DMS53 treated with DMSO at 0.1 percent for 48 hours (cell line): ENCODE measurements around the gene TNN.

Experiments
- DNase-seq: peaks from one replicate; lab custom pipeline; 2025; ENCODE audit not compliant: unreplicated experiment; lab: John Stamatoyannopoulos, UW

TNN gene

GRCh38 chr1:175137369-175137768 lies 69.7 kb downstream of the TNN start:
- DNase-seq: no peak

DNA sequence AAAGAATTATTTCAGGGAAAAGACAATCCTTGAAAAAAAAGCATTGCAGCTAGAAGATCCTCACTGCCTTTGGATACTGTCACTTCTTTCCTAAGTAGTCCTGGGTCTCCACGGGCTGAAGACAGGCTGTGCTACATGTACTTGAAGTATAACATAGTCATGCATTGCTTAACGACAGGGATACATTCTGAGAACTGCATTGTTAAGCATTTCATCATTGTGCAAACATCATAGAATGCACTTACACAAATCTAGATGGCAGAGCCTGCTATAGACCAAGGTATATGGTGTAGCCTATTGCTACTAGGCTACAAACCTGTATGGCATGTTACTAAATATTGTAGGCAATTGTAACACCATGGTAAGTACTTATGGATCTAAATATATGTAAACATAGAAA lies 70.9 kb downstream of the TNN start:
- no peak for DNase-seq

DNA sequence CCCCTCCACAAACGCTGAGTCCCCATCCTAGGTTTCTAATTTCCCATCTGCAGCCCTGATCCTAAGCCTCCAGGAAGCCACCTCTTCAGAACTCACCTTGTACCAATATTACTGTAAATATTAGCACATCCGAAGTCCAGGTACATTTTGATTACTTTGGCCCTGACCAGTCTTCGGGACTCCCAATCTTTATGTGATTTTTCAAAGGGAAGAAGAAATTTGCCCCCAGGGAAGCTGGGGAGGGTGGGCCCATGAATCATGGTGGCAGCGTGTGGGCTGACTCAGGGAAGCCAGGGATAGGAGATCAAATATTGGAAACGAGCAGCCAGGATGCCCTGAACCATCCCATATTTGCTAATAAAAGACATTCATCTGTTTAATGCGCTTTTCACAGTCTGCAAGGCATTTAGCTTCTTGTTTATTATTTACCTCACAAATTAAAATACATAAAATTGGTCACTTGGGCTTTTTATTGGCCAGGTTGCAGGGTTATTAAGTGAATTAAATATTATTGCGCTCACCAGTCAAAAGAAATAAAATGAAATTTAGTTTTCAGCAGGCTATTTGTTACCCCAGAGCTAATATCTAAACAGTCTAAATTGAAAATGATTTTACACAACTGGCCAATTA lies 78.4 kb downstream of the TNN start:
- DNase-seq: no peak

DNA sequence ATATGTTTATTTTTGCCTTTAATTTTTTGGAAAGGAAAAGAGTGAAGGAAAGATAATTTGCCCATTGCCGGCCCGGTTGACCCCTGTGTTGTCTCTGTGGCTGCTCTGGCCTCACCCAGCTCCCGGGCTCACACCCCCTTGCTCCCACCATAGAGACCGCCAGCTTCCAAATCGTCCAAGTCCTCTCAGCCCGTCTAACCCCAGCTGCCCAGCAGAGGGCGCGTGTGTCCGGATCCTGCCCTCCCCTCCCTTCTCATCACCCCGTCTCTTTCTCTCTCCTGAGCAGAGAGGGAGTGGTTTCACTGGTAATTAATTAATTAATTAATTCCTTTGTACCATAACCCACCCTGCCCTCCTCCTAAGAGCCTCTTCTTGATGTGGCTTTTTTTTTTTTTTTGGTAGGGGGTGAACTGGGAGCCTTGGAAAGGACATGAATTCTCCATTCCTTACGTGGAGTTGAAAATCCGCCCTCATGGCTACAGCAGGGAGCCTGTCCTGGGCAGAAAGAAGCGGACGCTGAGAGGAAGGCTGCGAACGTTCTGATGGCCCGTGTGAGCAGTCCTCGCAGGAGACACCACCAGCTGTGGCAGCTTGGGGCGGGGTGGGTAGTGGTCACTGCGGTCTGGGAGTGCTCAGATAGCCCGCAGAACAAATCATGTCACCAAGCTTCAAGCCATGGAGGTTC lies 79.0 kb downstream of the TNN start:
- peak; percentile 55 for DNase-seq

DNA sequence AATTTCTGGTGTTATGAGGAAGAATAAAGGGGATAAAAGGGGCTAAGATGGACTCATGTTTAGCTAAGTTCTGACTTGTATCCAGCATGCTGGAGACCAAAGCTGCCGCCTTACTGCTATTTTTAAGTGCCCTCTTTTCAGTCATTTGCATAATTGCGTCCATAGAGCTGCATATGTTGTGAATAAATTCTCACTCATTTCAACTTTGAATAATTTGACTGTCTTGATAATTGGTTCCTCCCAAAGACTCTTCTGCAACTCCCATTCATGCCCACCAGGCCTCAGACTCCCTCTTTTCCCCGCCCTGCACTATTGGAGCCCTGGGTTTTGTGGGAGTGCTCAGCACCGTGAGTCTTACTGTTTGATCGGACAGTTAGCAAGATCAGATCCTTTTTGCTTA lies 79.9 kb downstream of the TNN start:
- DNase-seq: no peak

- DNase-seq: no peak
Measured at GRCh38 chr1:175148068-175148467, 80.4 kb downstream of the TNN start.

DNA sequence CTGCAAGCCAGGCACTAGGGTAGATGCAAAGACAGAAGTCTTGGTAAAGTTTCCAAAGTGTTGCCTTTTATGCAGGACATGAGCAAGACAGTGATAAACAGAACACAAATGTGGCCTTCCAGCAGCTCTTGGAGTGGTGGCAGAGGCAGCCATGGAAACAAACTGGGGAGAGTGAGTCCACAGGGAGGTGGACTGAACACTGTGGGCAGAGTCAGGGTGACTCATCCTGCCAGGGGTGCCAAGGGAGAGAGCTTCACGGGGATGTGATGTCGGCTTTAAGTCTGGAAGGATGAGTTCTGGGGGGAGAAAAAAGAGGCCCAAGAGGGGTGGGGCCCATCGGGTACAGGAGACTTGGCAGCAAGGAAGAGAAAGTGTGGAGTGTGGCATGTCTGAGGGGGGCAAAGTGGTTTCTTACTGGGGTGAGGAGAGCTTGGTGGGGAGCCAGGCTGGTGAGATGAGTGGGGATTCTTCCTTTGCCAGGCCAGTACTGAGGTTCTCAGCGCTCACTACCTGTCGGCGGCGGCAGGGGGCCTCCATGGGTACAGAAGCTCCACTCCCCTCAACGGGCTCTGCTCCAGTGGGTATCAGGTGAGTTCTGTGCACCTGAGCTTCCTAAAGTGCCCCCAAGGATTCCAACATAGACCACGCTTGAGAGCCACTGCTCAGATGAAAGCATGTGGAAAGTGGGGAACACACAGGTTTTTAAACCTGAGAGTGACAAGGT lies 83.1 kb downstream of the TNN start:
- no peak for DNase-seq

DNA sequence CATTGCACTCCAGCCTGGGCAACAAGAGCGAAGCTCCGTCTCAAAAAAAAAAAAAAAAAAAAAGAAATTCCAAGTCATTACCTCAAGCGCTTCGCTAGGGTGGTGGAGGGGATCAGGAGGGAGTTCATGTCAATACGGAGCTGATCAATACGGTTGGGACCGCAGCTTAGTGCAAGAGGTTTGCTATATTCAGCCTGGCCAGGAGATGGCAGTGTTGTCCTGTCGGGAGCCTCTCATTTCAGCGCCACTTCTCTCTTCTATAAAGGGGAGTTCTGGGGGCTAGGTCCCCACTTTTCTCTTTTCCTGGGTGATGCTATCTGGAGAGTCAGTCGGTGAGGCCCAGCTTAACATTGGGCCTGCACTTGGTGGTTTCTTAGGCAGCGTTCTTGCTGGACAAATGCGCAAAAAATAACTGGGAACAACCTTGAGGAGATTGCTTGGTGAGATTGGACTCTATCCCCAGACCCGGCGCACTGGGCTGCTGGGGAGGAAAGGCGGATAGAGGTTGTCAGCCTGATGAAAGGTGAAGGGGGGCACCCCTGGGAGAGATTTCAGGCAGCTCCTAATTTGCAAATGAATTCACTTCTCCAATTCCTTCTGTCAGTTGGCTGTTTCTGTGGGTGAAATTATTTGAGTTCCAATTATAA lies 84.5 kb downstream of the TNN start:
- DNase-seq: peak; percentile 42

- peak; percentile 67 for DNase-seq
Measured at GRCh38 chr1:175154629-175155472, 87.2 kb downstream of the TNN start.

- no peak for DNase-seq
Measured at GRCh38 chr1:175155473-175155856, 87.8 kb downstream of the TNN start.

DNA sequence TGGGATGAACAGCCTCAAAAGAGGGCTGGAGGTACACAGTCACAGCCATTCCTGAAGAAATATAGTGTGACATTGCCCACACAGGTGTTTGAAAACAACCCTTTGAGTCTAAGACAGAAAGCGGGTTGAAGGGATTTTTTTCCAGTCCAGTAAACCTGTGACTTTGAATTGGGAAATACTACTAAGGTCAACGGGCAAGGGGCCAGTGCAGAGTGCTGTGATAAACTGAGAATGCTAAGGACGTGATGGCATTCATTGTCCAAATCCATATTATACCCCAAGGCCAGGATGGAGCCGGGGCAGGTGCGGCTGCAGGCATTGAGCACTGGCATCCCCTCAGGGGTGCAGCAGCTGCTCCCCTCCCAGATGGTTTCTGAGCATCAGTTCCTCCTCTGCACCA lies 88.3 kb downstream of the TNN start:
- no peak for DNase-seq

DNA sequence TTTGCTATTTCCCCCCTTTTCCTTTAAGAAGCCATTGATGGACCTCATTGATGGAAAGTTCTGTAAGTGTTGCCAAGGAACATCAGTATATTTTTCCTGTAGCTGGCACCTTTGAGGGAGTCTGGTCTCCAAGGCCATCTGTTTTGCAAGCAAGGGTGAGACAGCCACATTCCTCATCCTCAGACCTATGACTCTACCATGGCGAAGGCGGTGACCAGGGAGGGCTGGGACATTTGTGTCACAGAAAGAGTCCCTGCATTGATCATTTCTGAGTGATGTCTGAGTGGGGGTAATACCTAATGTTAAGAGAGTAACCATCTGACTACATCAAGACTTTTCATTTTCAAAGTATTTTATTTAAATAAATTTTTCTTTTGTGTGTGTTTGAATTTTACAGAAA lies 89.6 kb downstream of the TNN start:
- no peak for DNase-seq

GRCh38 chr1:175158170-175158591 lies 90.5 kb downstream of the TNN start:
- no peak for DNase-seq

- DNase-seq: no peak
Measured at GRCh38 chr1:175162955-175163354, 95.3 kb downstream of the TNN start.

- no peak for DNase-seq
Measured at GRCh38 chr1:175163702-175164101, 96.1 kb downstream of the TNN start.

DNA sequence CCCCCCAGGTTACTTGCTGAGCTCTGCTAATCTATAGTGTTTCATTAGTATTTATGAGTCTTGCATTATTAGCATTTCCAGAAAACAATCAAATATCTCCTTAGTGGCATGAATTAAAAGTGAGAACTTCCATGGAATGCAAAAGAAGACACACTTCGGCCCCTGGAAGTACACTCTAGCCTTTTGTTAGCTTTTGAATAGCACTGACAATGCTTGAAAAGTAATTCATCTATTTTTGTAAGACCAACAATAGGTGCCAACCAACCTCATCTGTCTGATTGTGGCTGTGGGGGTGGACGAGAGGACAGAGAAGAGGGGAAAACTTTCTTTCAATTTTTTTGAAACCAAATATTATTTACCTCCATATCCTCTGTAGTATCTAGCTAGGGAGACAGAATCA lies 97.1 kb downstream of the TNN start:
- no peak for DNase-seq

DNA sequence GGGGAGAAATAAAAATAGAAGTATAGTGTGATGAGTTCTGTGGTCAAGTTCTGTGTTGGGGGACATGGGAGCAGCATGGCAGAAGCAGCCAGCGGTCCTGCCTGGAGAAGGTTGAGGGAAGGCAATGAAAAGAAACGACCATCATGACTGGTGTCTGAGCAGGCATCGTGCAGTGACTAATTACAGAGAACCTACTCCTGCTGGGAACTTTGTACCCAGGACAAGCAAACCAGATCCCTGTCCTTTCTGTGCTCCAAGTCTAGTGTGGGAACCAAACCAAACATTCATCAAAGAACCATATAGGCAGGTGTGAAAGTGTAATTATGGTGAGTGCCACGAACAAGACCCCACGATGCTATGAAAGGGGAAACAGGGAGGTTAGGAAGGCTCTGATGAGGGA lies 99.1 kb downstream of the TNN start:
- no peak for DNase-seq

GRCh38 chr1:175167861-175168260 lies 100.2 kb downstream of the TNN start:
- DNase-seq: no peak

GRCh38 chr1:175168782-175169181 lies 101.1 kb downstream of the TNN start:
- DNase-seq: no peak

DNA sequence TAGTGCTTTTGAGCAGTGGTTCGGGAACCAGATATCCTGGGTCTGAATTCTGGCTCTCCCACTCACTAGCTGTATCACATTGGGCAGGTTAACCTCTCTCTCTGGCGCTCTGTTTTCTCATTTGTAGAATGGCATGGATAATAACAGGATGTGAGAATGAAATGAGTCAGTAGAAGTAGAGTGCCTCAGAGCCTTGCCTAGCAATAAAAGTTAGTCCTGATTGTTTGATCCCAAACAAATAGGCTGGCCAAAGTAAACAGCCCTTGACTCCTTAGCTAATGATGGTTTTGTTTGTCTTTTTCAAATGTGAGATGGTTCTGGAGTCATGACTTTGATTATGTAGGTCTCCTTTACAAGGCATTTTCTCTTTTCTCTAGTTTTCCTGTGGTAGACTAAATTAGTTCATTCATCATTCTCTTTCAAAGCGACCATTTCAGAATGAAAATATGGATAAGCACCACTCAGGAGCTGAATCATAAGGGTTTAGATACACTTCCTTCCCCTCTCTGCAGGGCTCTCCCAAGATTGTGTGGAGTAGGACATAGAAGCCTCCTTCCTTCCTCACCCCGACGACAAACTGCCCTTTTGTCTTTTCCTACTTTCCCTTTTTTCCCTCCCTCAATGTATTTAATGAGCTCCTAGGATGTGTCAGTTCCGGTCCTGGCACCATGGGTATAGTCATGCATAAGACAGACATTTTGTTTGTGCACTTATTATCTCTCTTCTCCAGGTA lies 101.8 kb downstream of the TNN start:
- DNase-seq: peak; percentile 75
